Fibroblast of gingiva (primary cell): ENCODE data around the gene ANGEL1.

Experiments used
- DNase-seq: peaks from one replicate; pipeline ENCODE4 v3.0.0-alpha.2; 2011; ENCODE audit warnings: low read depth

ANGEL1 gene

GRCh38 chr14:76814726-76815645 lies 2.3 kb upstream of the ANGEL1 start:
- no peak for DNase-seq

GRCh38 chr14:76812093-76812421 lies 625 bp downstream of the ANGEL1 start:
- no peak for DNase-seq

GRCh38 chr14:76811561-76811960 lies 1.1 kb downstream of the ANGEL1 start:
- peak; percentile 29 for DNase-seq

GRCh38 chr14:76810953-76811400 lies 1.7 kb downstream of the ANGEL1 start:
- DNase-seq: peak; percentile 48

- DNase-seq: no peak
Measured at GRCh38 chr14:76810525-76810924, 2.2 kb downstream of the ANGEL1 start.

GRCh38 chr14:76808990-76809389 lies 3.7 kb downstream of the ANGEL1 start:
- DNase-seq: no peak

GRCh38 chr14:76808011-76808410 lies 4.7 kb downstream of the ANGEL1 start:
- no peak for DNase-seq

- DNase-seq: no peak
Measured at GRCh38 chr14:76806446-76806845, 6.2 kb downstream of the ANGEL1 start.

GRCh38 chr14:76793956-76794355 lies 18.7 kb downstream of the ANGEL1 start:
- no peak for DNase-seq

GRCh38 chr14:76793324-76793723 lies 19.4 kb downstream of the ANGEL1 start:
- DNase-seq: no peak

- no peak for DNase-seq
Measured at GRCh38 chr14:76792422-76792821, 20.3 kb downstream of the ANGEL1 start.

GRCh38 chr14:76786601-76787000 lies 26.1 kb downstream of the ANGEL1 start:
- DNase-seq: no peak

- DNase-seq: peak; percentile 37
Measured at GRCh38 chr14:76784881-76785280, 27.8 kb downstream of the ANGEL1 start.

- DNase-seq: no peak
Measured at GRCh38 chr14:76784266-76784874, 28.3 kb downstream of the ANGEL1 start.

GRCh38 chr14:76782885-76783566 lies 29.7 kb downstream of the ANGEL1 start:
- DNase-seq: no peak

- no peak for DNase-seq
Measured at GRCh38 chr14:76782115-76782884, 30.4 kb downstream of the ANGEL1 start.

- DNase-seq: no peak
Measured at GRCh38 chr14:76781648-76782051, 31.0 kb downstream of the ANGEL1 start.

- no peak for DNase-seq
Measured at GRCh38 chr14:76780875-76781647, 31.6 kb downstream of the ANGEL1 start.

GRCh38 chr14:76780360-76780759 lies 32.3 kb downstream of the ANGEL1 start:
- no peak for DNase-seq

- DNase-seq: no peak
Measured at GRCh38 chr14:76780058-76780345, 32.7 kb downstream of the ANGEL1 start.

- DNase-seq: no peak
Measured at GRCh38 chr14:76779221-76780057, 33.2 kb downstream of the ANGEL1 start.
